HL-60 (cell line): ENCODE data around the gene GALNT17.

ENCODE experiments used
- GABPA ChIP-seq: IDR thresholded peaks from 2 replicates; pipeline ENCODE4 v1.6.1; 2012; ENCODE audit warnings: low read depth
- TF ChIP-seq, protein P1 (sequence below): IDR thresholded peaks from one replicate; pipeline ENCODE4 v1.5.1; 2011; ENCODE audit warnings: low read length, control low read depth, inconsistent platforms; ENCODE audit not compliant: insufficient read depth

GRCh38 chr7:71402684-71403083, 270.7 kb downstream of the GALNT17 start:
- TF ChIP-seq, protein P1, sequence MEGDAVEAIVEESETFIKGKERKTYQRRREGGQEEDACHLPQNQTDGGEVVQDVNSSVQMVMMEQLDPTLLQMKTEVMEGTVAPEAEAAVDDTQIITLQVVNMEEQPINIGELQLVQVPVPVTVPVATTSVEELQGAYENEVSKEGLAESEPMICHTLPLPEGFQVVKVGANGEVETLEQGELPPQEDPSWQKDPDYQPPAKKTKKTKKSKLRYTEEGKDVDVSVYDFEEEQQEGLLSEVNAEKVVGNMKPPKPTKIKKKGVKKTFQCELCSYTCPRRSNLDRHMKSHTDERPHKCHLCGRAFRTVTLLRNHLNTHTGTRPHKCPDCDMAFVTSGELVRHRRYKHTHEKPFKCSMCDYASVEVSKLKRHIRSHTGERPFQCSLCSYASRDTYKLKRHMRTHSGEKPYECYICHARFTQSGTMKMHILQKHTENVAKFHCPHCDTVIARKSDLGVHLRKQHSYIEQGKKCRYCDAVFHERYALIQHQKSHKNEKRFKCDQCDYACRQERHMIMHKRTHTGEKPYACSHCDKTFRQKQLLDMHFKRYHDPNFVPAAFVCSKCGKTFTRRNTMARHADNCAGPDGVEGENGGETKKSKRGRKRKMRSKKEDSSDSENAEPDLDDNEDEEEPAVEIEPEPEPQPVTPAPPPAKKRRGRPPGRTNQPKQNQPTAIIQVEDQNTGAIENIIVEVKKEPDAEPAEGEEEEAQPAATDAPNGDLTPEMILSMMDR, result no peak
- TF ChIP-seq GABPA, result no peak
